HG03108 (cell line): ENCODE data around the gene CCDC91.

Source experiments
- ATAC-seq: cut with Tn5 transposase; IDR thresholded peaks from one replicate; pipeline ENCODE4 v1.9.1; 2021; ENCODE audit warnings: moderate library complexity; ENCODE audit not compliant: unreplicated experiment

Gene CCDC91

DNA sequence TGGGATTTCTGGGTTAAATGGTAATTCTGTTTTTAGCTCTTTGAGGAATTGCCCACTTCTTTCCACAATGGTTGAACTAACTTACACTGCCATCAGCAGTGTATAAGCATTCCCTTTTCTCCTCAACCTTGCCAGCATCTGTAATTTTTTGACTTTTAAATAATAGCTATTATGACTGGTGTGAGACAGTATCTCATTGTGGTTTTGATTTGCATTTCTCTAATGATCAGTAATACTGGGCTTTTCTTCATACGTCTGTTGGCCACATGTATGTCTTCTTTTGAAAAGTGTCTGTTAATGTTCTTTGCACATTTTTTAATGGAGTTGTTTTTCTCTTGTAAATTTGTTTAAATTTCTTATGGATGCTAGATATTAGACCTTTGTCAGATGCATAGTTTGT is 323.7 kb downstream of the CCDC91 start:
- ATAC-seq: no peak

GRCh38 chr12:28517101-28517500 is 326.8 kb downstream of the CCDC91 start:
- ATAC-seq: no peak

- ATAC-seq: no peak
Observed at GRCh38 chr12:28527631-28528249, 337.5 kb downstream of the CCDC91 start.

DNA sequence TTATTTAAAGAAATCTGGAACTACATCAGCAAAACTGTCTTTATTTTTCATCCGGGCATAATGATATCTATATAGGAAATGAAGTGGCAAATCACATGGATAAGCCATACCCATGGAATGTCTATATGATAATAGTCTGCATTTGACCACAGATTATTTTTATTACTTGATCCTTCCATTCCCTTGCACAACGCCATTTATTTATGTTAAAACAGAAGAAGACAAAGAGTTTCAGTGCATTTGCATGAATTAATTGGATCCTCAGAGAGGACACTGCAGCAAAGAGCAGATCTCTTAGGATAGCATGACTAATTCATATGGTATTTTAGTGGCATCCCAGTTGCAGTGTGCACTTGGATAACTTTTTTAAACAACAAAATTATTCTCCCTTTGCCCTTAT is 345.0 kb downstream of the CCDC91 start:
- no peak for ATAC-seq

DNA sequence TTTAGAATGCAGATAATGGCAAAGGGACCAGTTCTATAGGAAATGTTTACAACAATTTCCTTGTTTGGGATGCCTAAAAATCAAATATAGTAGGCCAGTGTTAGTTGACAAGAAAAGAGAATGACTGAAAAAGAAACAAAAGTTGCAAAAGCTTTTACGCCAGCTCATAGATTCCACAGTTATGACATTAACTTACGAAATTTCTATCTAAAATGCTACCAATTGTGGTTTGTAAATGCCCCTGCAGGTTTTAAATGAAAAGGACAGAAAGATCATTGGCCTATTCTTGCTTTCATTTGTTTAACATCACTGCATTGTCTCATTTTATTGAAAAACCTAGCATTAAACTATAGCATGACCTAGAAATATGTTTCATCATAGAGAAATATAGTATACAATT is 345.8 kb downstream of the CCDC91 start:
- ATAC-seq: no peak

DNA sequence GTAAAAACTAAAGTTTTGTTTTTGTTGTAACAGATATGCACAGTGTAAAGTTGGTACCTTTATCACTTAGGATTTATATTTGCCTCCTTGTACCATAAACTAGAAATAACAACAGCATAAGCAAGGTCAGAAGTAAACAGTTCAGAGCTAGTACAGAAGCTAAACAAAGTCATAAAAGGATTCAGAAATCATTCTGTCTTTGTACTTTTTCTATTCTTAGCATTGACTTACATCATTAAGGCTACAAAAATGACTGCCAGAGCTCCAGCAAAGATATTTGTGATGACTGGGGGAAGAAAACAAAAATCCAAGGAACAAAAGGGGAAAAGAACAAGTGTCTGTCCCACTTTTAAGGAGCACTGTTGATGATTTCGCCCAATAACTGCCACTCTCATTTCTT is 347.2 kb downstream of the CCDC91 start:
- ATAC-seq: no peak

DNA sequence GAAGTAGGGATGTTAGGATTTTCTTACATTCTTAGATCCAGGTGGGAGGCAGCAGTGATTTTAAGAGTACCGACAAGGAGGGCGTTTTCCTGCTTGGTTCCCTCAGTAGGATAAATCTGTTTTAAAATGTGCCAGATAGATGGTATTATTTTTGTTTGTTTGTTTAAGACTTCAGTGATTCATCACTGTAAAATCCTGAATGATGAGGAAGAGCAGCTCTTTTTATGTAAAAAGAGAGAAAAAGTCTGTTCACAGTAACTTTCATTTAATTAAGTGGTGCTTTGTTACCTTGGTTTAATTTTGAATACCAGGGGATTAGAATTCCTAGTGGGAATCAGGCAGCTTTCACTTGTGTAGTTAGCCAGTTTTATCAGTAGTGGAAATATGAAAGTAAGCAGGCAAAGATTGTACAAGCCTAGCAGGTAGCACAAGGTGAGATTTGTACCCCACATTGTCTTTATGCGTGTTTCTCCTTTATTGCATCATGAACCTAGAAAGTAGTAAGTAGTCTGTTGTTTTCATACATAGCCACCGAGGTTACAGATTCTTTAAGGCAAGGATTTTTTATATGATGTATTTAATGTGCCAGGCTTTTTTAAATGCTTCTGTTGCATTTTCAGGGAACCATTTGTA is 349.6 kb downstream of the CCDC91 start:
- no peak for ATAC-seq

- no peak for ATAC-seq
Observed at GRCh38 chr12:28540324-28540714, 350.1 kb downstream of the CCDC91 start.

DNA sequence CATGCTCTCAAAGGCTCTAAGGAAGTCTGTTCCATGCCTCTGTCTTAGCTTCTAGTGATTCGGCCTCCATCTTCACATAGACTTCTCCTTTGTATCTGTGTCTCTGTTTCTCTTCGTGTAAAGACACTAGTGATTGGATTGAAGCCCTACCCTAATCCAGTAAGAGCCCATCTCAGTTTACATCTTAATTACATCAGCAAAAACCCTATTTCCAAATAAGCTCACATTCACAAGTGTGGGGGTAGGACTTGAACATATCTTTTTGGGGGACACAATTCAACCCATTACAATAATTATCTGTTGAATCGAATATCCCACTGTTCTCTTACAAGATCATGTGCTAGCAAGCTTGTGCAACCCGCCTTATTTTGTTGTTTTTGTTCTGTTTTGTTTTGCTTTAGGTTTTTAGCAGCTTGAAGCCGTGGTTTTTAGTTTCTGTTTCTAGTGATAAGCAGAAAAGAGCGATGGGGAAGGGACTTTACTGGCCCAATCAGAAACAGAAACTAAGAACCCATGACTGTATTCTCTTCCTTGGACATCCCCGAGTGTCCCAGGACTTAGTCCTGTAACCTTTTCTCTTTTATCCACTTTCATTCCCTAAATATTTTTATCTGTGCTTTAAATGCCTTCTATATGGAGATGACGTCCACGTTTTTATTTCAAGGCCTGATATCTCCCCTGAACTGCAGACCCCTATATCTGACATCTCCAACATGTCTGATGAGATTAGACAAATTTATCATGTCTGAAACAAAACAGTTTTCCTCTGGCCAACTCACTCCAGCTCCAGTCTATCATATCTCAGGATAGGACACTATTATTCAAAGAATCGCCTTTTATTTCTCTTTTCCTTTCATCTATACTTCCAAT is 353.0 kb downstream of the CCDC91 start:
- ATAC-seq: no peak

- ATAC-seq: no peak
Observed at GRCh38 chr12:28550757-28551704, 360.8 kb downstream of the CCDC91 start.

DNA sequence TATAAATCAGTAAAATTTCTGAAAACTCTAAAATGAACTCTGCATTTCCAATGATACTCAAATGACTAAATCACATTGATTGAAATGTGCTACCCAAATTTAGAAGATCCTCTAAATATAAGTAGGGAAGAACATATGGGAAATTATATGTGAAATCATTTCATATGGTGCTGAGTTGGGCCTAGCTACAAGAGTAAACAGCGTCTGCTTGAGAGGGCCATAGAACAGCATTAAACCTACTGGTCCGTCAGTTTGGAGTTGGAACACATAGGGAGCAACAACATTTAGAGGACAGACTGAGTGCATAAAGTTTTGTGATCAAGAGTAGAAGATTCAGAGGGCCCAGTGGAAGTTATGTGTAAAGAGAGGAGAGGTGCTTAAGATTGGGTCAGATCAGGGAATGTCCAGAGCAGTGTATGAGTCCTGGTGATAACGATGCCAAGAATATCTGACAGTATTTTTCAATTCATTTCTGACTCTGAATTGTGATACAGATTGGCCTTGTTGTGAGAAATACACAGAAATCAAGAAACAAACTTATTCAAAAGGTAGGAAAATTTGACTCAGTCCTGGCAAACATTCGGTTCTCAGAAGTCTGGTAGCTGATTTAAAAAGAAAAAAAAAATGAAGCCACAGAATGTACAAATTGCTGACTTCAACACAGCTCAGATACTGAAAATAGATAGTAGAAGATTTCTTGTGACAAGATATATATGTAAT is 362.2 kb downstream of the CCDC91 start:
- ATAC-seq: no peak

DNA sequence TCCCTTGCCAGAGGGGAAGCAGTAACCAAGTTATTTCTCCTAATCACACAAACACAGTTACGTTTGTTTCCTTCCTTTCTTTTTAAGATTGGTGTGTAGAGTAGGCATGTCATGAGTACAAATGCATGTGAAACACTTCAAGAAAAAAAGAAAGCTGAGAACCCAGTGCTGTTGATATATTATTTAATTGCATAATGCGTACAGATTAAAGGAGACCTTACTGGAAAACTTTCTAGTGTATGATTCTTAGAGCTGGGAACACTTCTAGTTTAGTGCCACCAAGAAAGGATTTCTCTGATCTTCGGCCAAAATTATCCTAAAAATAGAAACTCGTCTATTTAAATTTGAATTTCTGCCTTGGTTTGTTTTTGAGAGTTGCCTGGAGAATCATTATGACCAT is 365.5 kb downstream of the CCDC91 start:
- ATAC-seq: no peak

DNA sequence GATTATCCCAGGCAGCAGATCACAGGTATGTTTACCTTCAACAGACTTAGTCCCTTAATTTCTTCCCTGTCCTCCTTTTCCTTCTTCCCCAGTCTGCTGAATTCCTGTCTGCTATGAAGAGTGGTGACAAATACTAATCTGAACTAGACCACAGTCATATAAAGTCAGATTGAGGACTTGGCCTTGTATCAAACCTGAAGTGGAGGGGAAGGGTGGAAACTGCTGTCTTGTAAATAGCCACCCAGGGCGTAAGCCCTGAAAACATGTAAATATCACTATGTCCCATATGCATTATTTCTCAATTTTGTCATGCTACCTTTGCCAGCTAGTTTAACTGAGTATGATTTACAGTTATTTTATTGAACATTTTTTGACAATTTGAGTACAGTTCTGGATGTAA is 368.0 kb downstream of the CCDC91 start:
- no peak for ATAC-seq

DNA sequence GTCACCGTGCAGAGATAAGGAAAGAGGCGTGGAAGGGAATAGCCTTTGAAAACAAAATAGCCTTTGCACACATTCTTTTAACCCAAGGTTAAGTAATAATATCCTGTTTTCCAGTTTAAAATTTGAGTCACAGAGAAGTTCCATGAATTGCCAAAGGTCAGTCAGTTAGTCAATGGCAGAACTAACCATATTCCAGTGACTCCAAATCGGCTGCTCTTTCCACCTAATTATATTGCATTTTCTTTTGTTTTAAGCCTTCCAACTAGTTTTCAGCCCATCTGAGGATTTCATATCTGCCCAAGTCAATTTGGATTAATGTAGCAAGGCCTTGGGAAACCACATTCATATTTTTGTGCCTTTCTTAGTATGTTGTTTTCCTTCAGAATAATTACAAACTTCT is 373.0 kb downstream of the CCDC91 start:
- ATAC-seq: no peak

GRCh38 chr12:28563936-28564335 is 373.7 kb downstream of the CCDC91 start:
- no peak for ATAC-seq

DNA sequence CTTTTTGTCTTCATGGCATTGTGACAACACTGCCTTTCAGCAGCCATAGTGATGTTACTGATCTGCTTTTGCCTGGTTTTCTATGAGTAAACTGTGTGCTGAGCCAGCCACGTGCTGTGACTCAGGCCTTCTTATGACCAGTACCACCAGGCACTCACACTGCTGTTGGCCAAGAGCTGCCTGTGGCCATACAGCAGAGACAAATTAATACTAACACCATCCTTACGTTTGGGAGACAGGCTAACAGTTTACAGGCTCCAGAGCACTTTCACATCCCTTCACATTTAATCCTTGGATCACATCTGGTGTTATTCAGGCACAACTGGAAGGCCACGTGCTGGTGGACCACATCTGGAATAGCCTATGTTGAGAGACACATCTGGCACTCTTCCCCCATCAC is 377.9 kb downstream of the CCDC91 start:
- no peak for ATAC-seq

- no peak for ATAC-seq
Observed at GRCh38 chr12:28568704-28569103, 378.4 kb downstream of the CCDC91 start.

DNA sequence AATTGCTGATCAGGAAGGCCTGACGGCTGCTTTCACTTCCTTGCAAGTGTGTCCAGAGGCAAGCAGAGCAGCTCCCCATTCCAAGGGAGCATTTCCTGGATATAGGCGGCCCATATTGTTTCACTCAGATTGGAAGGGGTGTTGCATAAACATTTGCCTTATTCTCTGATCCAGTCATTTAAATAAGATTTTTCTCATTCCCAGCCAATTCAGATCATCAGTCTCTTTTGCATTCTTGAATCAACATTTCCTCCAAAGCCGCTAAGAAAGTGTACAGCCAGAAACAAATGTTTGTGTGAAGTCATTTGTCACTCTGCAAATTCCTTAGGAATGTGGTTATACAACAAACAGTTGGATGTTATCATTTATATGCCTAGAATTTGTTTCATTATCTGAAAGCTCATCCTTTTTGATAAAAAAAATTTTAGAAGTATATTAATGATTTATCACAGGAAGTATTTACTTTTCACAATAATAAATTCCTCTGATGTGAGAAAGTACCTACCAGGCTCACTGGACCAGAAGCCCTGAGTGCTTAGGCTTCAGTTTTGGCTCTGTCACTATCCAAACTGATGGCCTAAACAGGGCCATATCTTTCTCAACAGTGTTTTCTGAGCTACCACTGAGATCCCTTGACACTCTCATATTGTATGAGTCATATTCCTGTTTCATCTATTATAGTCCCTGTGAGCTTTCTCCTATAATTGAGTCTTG is 379.6 kb downstream of the CCDC91 start:
- ATAC-seq: no peak

GRCh38 chr12:28570811-28571210 is 380.6 kb downstream of the CCDC91 start:
- ATAC-seq: no peak
